GM23338 (cell line): Measurements from ENCODE around the gene SLC2A13.

Source experiments
- CREB1 ChIP-seq: fragments of 250-450 bp; sonication (Bioruptor Pico); IDR thresholded peaks from 2 replicates; pipeline ENCODE4 v1.5.0; 2020; ENCODE audit warnings: low read depth, mild to moderate bottlenecking, moderate library complexity
- CTCF ChIP-seq, 2 experiments: fragments of 200-600 bp in 1 of 2; sonication (generic) in 1 of 2; conservative IDR thresholded peaks; 2 replicates each; pipeline versions ENCODE4 v1.5.1 to v1.6.1; 2016 to 2017; ENCODE audit warnings: antibody characterized with exemption in 2 of 2, low read depth in 2 of 2, mild to moderate bottlenecking in 2 of 2, moderate library complexity in 1 of 2
- EZH2 ChIP-seq: fragments of 200-600 bp; sonication (generic); IDR thresholded peaks from one replicate; pipeline ENCODE4 v1.8.0; 2017; ENCODE audit warnings: antibody characterized with exemption, mild to moderate bottlenecking, low read depth; ENCODE audit not compliant: unreplicated experiment
- EZH2phosphoT487 ChIP-seq: fragments of 200-600 bp; sonication (generic); IDR thresholded peaks from one replicate; pipeline ENCODE4 v1.8.1; 2018; ENCODE audit warnings: antibody characterized with exemption; ENCODE audit not compliant: unreplicated experiment
- JUNB ChIP-seq: IDR thresholded peaks from one replicate; pipeline ENCODE4 v1.6.1; 2016; ENCODE audit warnings: antibody characterized with exemption; ENCODE audit not compliant: unreplicated experiment
- POLR2AphosphoS5 ChIP-seq: IDR thresholded peaks from 2 replicates; pipeline ENCODE4 v1.6.1; 2016; ENCODE audit warnings: antibody characterized with exemption, low read depth
- REST ChIP-seq: IDR thresholded peaks from one replicate; pipeline ENCODE4 v1.6.1; 2018; ENCODE audit warnings: antibody characterized with exemption; ENCODE audit not compliant: unreplicated experiment
- STAT1 ChIP-seq: IDR thresholded peaks from one replicate; pipeline ENCODE4 v1.6.1; 2016; ENCODE audit warnings: antibody characterized with exemption; ENCODE audit not compliant: unreplicated experiment
- ZNF331 ChIP-seq: fragments of 250-450 bp; sonication (Bioruptor Pico); IDR thresholded peaks from 2 replicates; pipeline ENCODE4 v1.5.0; 2020; ENCODE audit warnings: low read depth, mild to moderate bottlenecking, moderate library complexity
- TF ChIP-seq, protein P1 (sequence below): fragments of 250-450 bp; sonication (Bioruptor Pico); IDR thresholded peaks from 2 replicates; pipeline ENCODE4 v1.5.0; 2020; ENCODE audit warnings: mild to moderate bottlenecking, moderate library complexity

DNA sequence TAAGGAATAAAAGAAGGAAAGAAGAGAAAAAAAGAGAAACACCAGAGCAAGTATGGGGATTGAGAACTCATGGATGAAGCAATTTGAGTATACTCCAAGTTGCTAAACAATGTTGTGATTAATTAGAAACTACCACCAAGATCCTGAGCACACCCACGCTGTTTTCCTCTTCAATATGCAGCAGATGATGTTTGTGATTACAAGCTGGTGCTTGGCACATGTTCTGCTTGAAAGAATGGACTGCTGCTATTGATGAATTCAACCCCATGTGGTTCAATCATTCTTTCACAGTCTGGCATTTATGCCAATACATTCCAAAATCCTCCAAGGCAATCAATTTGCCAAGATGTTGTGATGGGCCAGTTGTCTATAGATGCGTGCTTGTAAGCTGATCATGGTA is 146.8 kb downstream of the SLC2A13 start:
- no peak for TF ChIP-seq POLR2AphosphoS5
- TF ChIP-seq EZH2phosphoT487: no peak
- no peak for TF ChIP-seq CTCF (conservative IDR thresholded peaks at IDR 0.05; ENCODE audit: low read depth in 2 of 2)
- no peak for TF ChIP-seq JUNB
- TF ChIP-seq REST: no peak
- no peak for TF ChIP-seq EZH2
- TF ChIP-seq CREB1: no peak
- TF ChIP-seq STAT1: no peak
- no peak for TF ChIP-seq ZNF331
- TF ChIP-seq, protein P1, sequence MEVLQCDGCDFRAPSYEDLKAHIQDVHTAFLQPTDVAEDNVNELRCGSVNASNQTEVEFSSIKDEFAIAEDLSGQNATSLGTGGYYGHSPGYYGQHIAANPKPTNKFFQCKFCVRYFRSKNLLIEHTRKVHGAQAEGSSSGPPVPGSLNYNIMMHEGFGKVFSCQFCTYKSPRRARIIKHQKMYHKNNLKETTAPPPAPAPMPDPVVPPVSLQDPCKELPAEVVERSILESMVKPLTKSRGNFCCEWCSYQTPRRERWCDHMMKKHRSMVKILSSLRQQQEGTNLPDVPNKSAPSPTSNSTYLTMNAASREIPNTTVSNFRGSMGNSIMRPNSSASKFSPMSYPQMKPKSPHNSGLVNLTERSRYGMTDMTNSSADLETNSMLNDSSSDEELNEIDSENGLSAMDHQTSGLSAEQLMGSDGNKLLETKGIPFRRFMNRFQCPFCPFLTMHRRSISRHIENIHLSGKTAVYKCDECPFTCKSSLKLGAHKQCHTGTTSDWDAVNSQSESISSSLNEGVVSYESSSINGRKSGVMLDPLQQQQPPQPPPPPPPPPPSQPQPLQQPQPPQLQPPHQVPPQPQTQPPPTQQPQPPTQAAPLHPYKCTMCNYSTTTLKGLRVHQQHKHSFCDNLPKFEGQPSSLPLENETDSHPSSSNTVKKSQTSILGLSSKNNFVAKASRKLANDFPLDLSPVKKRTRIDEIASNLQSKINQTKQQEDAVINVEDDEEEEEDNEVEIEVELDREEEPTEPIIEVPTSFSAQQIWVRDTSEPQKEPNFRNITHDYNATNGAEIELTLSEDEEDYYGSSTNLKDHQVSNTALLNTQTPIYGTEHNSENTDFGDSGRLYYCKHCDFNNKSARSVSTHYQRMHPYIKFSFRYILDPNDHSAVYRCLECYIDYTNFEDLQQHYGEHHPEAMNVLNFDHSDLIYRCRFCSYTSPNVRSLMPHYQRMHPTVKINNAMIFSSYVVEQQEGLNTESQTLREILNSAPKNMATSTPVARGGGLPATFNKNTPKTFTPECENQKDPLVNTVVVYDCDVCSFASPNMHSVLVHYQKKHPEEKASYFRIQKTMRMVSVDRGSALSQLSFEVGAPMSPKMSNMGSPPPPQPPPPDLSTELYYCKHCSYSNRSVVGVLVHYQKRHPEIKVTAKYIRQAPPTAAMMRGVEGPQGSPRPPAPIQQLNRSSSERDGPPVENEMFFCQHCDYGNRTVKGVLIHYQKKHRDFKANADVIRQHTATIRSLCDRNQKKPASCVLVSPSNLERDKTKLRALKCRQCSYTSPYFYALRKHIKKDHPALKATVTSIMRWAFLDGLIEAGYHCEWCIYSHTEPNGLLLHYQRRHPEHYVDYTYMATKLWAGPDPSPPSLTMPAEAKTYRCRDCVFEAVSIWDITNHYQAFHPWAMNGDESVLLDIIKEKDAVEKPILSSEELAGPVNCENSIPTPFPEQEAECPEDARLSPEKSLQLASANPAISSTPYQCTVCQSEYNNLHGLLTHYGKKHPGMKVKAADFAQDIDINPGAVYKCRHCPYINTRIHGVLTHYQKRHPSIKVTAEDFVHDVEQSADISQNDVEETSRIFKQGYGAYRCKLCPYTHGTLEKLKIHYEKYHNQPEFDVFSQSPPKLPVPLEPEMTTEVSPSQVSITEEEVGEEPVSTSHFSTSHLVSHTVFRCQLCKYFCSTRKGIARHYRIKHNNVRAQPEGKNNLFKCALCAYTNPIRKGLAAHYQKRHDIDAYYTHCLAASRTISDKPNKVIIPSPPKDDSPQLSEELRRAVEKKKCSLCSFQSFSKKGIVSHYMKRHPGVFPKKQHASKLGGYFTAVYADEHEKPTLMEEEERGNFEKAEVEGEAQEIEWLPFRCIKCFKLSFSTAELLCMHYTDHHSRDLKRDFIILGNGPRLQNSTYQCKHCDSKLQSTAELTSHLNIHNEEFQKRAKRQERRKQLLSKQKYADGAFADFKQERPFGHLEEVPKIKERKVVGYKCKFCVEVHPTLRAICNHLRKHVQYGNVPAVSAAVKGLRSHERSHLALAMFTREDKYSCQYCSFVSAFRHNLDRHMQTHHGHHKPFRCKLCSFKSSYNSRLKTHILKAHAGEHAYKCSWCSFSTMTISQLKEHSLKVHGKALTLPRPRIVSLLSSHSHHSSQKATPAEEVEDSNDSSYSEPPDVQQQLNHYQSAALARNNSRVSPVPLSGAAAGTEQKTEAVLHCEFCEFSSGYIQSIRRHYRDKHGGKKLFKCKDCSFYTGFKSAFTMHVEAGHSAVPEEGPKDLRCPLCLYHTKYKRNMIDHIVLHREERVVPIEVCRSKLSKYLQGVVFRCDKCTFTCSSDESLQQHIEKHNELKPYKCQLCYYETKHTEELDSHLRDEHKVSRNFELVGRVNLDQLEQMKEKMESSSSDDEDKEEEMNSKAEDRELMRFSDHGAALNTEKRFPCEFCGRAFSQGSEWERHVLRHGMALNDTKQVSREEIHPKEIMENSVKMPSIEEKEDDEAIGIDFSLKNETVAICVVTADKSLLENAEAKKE: no peak
